H1 (cell line): ENCODE measurements around the gene CEP192. TPM values are rescaled to one million over a fixed set of nuclear protein-coding genes. Genes with fewer than 3 reads are reported as not detected.

Experiments
- CTCF ChIA-PET: fragments of 300-600 bp; sonication (Branson Sonifier 250); formaldehyde crosslinking; loops from one replicate; lab custom pipeline; 2021; ENCODE audit not compliant: partially characterized antibody; lab: Charles Lee
- POLR2A ChIA-PET: fragments of 300-600 bp; sonication (Branson Sonifier 250); formaldehyde crosslinking; loops from one replicate; lab custom pipeline; 2021; ENCODE audit warnings: inconsistent platforms; ENCODE audit not compliant: partially characterized antibody; lab: Charles Lee
- DNase-seq, 2 experiments: peaks; one replicate each; pipeline versions ENCODE4 v3.0.0 to v3.0.0-alpha.2; 2010 to 2022; ENCODE audit warnings: low spot score in 2 of 2, low read depth in 1 of 2, mixed read lengths in 1 of 2
- FAIRE-seq: peaks from 2 replicates; lab custom pipeline; 2011; peaks lifted over from hg19 to GRCh38; lab: Jason Lieb, UNC
- H2AFZ ChIP-seq: 2 replicates; pipeline ENCODE4 v1.8.1; 2012; ENCODE audit warnings: low read length, inconsistent platforms
- H2AK5ac ChIP-seq: 2 replicates; pipeline ENCODE4 v1.6.1; 2013; ENCODE audit warnings: low read depth, low read length
- H2BK120ac ChIP-seq: replicated peaks from 2 replicates; pipeline ENCODE3; 2013; ENCODE audit warnings: low read depth, low read length, inconsistent platforms
- H2BK12ac ChIP-seq: 2 replicates; pipeline ENCODE4 v1.6.1; 2013; ENCODE audit warnings: low read depth, low read length
- H2BK15ac ChIP-seq: 2 replicates; pipeline ENCODE4 v1.6.1; 2013; ENCODE audit warnings: low read length
- H2BK20ac ChIP-seq: 2 replicates; pipeline ENCODE4 v1.6.1; 2013; ENCODE audit warnings: low read length
- H2BK5ac ChIP-seq: 2 replicates; pipeline ENCODE4 v1.6.1; 2013; ENCODE audit warnings: low read depth, low read length
- H3K14ac ChIP-seq: 2 replicates; pipeline ENCODE4 v1.6.1; 2013; ENCODE audit warnings: inconsistent platforms; ENCODE audit not compliant: insufficient read length
- H3K18ac ChIP-seq: 2 replicates; pipeline ENCODE4 v1.6.1; 2013; ENCODE audit warnings: low read length; ENCODE audit errors: extremely low read depth
- H3K23ac ChIP-seq: 2 replicates; pipeline ENCODE4 v1.6.1; 2013; ENCODE audit warnings: inconsistent platforms; ENCODE audit not compliant: insufficient read length
- H3K23me2 ChIP-seq: 2 replicates; pipeline ENCODE4 v1.6.1; 2013; ENCODE audit warnings: low read depth, low read length
- H3K27ac ChIP-seq: 2 replicates; pipeline ENCODE4 v1.6.1; 2011; ENCODE audit warnings: low read depth, low read length, inconsistent platforms
- H3K27me3 ChIP-seq, 4 experiments: replicated peaks in 1 of 4; 1 replicate in 1 of 4; 2 replicates in 3 of 4; pipeline versions ENCODE4 v1.6.1 to v1.8.1; 2011 to 2013; ENCODE audit warnings: low read length in 3 of 4, mild to moderate bottlenecking in 3 of 4, inconsistent platforms in 2 of 4, mixed read lengths in 2 of 4, moderate library complexity in 1 of 4; ENCODE audit not compliant: control insufficient read depth in 3 of 4, insufficient read depth in 3 of 4; ENCODE audit errors: extremely low read depth in 1 of 4
- H3K36me3 ChIP-seq, 4 experiments: 2 replicates each; pipeline versions ENCODE4 v1.6.1 to v1.8.1; 2011 to 2013; ENCODE audit warnings: mild to moderate bottlenecking in 4 of 4, low read length in 3 of 4, moderate library complexity in 2 of 4, control low read depth in 1 of 4, inconsistent platforms in 1 of 4; ENCODE audit not compliant: insufficient read depth in 4 of 4, control insufficient read depth in 2 of 4
- H3K4ac ChIP-seq: replicated peaks from 2 replicates; pipeline ENCODE3; 2013; ENCODE audit warnings: low read length, low read depth, mixed read lengths, inconsistent platforms; ENCODE audit not compliant: insufficient read length
- H3K4me1 ChIP-seq, 4 experiments: replicated peaks in 1 of 4; 1 replicate in 1 of 4; 2 replicates in 3 of 4; pipeline versions ENCODE4 v1.6.1 to v1.8.1; 2011 to 2013; ENCODE audit warnings: low read length in 3 of 4, inconsistent platforms in 2 of 4, mixed read lengths in 1 of 4; ENCODE audit not compliant: insufficient read depth in 4 of 4, control insufficient read depth in 3 of 4
- H3K4me2 ChIP-seq, 2 experiments: 2 replicates each; pipeline versions ENCODE4 v1.6.1 to v1.8.1; 2011 to 2013; ENCODE audit warnings: low read depth in 2 of 2, low read length in 2 of 2, control low read depth in 1 of 2, inconsistent platforms in 1 of 2, mild to moderate bottlenecking in 1 of 2; ENCODE audit not compliant: insufficient read depth in 1 of 2
- H3K4me3 ChIP-seq, 4 experiments: fragments of 200-600, 300-600 bp in 1 of 4; sonication (generic), shearing (Covaris generic), sonication (Bioruptor Twin) in 1 of 4; 2 replicates each; pipeline versions ENCODE4 v1.5.1 to v1.8.1; 2011 to 2016; ENCODE audit warnings: low read length in 4 of 4, low read depth in 3 of 4, control low read depth in 2 of 4, inconsistent platforms in 2 of 4, mild to moderate bottlenecking in 2 of 4, mixed read lengths in 1 of 4, moderate library complexity in 1 of 4; ENCODE audit not compliant: insufficient read depth in 2 of 4; ENCODE audit errors: extremely low read depth in 1 of 4
- H3K56ac ChIP-seq: replicated peaks from 2 replicates; pipeline ENCODE3; 2013; ENCODE audit warnings: low read depth, mild to moderate bottlenecking, mixed read lengths, low read length, inconsistent platforms; ENCODE audit not compliant: insufficient read length
- H3K79me1 ChIP-seq: 2 replicates; pipeline ENCODE4 v1.6.1; 2013; ENCODE audit warnings: low read depth, low read length, control low read depth
- H3K79me2 ChIP-seq, 2 experiments: 2 replicates each; pipeline versions ENCODE4 v1.6.1 to v1.8.1; 2012 to 2013; ENCODE audit warnings: low read length in 2 of 2, mild to moderate bottlenecking in 2 of 2, inconsistent platforms in 1 of 2; ENCODE audit not compliant: insufficient read depth in 2 of 2, control insufficient read depth in 1 of 2
- H3K9ac ChIP-seq, 4 experiments: replicated peaks in 1 of 4; 1 replicate in 1 of 4; 2 replicates in 3 of 4; pipeline versions ENCODE4 v1.6.1 to v1.8.1; 2011 to 2013; ENCODE audit warnings: low read depth in 3 of 4, low read length in 3 of 4, control low read depth in 2 of 4, mild to moderate bottlenecking in 2 of 4, moderate library complexity in 2 of 4, inconsistent platforms in 1 of 4; ENCODE audit errors: extremely low read depth in 1 of 4
- H3K9me3 ChIP-seq, 2 experiments: 2 replicates each; pipeline versions ENCODE4 v1.6.1 to v1.8.1; 2012 to 2013; ENCODE audit warnings: mild to moderate bottlenecking in 2 of 2, moderate library complexity in 2 of 2, control low read depth in 1 of 2, inconsistent platforms in 1 of 2, low read depth in 1 of 2, low read length in 1 of 2, mixed read lengths in 1 of 2; ENCODE audit not compliant: insufficient read depth in 2 of 2
- H4K20me1 ChIP-seq, 2 experiments: replicated peaks in 1 of 2; 2 replicates each; pipeline versions ENCODE3 to v1.8.1; 2011 to 2013; ENCODE audit warnings: inconsistent platforms in 2 of 2, low read length in 2 of 2, mild to moderate bottlenecking in 1 of 2; ENCODE audit not compliant: insufficient read depth in 2 of 2, control insufficient read depth in 1 of 2
- H4K5ac ChIP-seq: 2 replicates; pipeline ENCODE4 v1.6.1; 2013; ENCODE audit warnings: low read length, low read depth, mixed read lengths, inconsistent platforms; ENCODE audit not compliant: insufficient read length
- H4K8ac ChIP-seq: 2 replicates; pipeline ENCODE4 v1.8.0; 2013; ENCODE audit warnings: mild to moderate bottlenecking, moderate library complexity, low read length, inconsistent platforms; ENCODE audit not compliant: insufficient read depth; ENCODE audit errors: extremely low read depth
- H4K91ac ChIP-seq: replicated peaks from 2 replicates; pipeline ENCODE3; 2013; ENCODE audit warnings: low read length, mixed read lengths, inconsistent platforms; ENCODE audit not compliant: insufficient read length
- CBX5 ChIP-seq: fragments of 300-800, 300-1000 bp; sonication (generic); IDR thresholded peaks from 2 replicates; pipeline ENCODE4 v1.7.1; 2016; ENCODE audit warnings: antibody characterized with exemption, low read length, low read depth
- CTBP2 ChIP-seq: IDR thresholded peaks from 2 replicates; pipeline ENCODE4 v1.7.0; 2011; ENCODE audit warnings: borderline replicate concordance, mild to moderate bottlenecking, moderate library complexity, mixed read lengths, low read length; ENCODE audit not compliant: insufficient read depth, insufficient read length
- E2F6 ChIP-seq: IDR thresholded peaks from 2 replicates; pipeline ENCODE4 v1.6.1; 2012; ENCODE audit warnings: inconsistent platforms
- EGR1 ChIP-seq: IDR thresholded peaks from 2 replicates; pipeline ENCODE4 v1.6.1; 2011; ENCODE audit warnings: low read depth, low read length, borderline replicate concordance
- EP300 ChIP-seq, 2 experiments: IDR thresholded peaks; 1 replicate in 1 of 2; 2 replicates in 1 of 2; pipeline ENCODE4 v1.6.1; 2011 to 2012; ENCODE audit warnings: low read depth in 2 of 2, low read length in 2 of 2, mild to moderate bottlenecking in 2 of 2, borderline replicate concordance in 1 of 2, inconsistent platforms in 1 of 2, moderate library complexity in 1 of 2
- FOSL1 ChIP-seq: IDR thresholded peaks from 2 replicates; pipeline ENCODE4 v1.6.1; 2011; ENCODE audit warnings: mild to moderate bottlenecking, low read depth, low read length, moderate library complexity; ENCODE audit not compliant: insufficient read depth
- NRF1 ChIP-seq: IDR thresholded peaks from 2 replicates; pipeline ENCODE4 v1.6.1; 2011; ENCODE audit warnings: mild to moderate bottlenecking, low read depth, low read length, improper control_type of control experiment
- RNF2 ChIP-seq: fragments of 200-900, 300-1000 bp; sonication (generic); IDR thresholded peaks from 2 replicates; pipeline ENCODE4 v1.7.1; 2016; ENCODE audit warnings: borderline replicate concordance, low read depth, mild to moderate bottlenecking, antibody characterized with exemption, low read length; ENCODE audit not compliant: poor library complexity, severe bottlenecking; ENCODE audit errors: missing control alignments
- SIX5 ChIP-seq: IDR thresholded peaks from 2 replicates; pipeline ENCODE4 v1.6.1; 2011; ENCODE audit warnings: mild to moderate bottlenecking, low read depth, low read length
- TAF7 ChIP-seq: optimal IDR thresholded peaks from 2 replicates; pipeline ENCODE3; 2011; ENCODE audit warnings: low read depth, mild to moderate bottlenecking, inconsistent platforms, low read length, moderate library complexity, borderline replicate concordance
- YY1 ChIP-seq: IDR thresholded peaks from 2 replicates; pipeline ENCODE4 v1.6.1; 2011; ENCODE audit warnings: low read depth, mild to moderate bottlenecking, low read length
- WGBS, 2 experiments: shearing (Covaris generic) in 1 of 2; methylation state at CpG; one replicate each; pipeline versions ENCODE4 v1.1.6 to v1.1.7; 2013 to 2015; ENCODE audit warnings: low lambda C conversion rate in 2 of 2, mixed read lengths in 2 of 2, inconsistent platforms in 1 of 2, low coverage in 1 of 2, missing lambda C conversion rate in 1 of 2; ENCODE audit not compliant: insufficient replicate concordance in 2 of 2, insufficient coverage in 1 of 2, insufficient read length in 1 of 2; ENCODE audit errors: extremely low coverage in 1 of 2, missing lambda C conversion rate in 1 of 2; 5-methylcytosine and 5-hydroxymethylcytosine counted together
- polyA plus RNA-seq, 7 experiments: library from polyadenylated mRNA; depleted of rRNA in 3 of 7; stranded (reverse) in 5 of 7; unstranded in 2 of 7; fragments of >200 nt in 5 of 7; fragments of 200-250 nt in 2 of 7; gene quantifications; 1 replicate in 5 of 7; 2 replicates in 1 of 7; 4 replicates in 1 of 7; pipeline versions ENCODE4 v1.2.1 to v1.2.3, GENCODE V29; 2011 to 2013; ENCODE audit warnings: missing spikeins in 2 of 7, mixed read lengths in 2 of 7
- total RNA-seq: library from RNA; stranded (reverse); fragmentation: NEBNext Ultra II Directional; extraction: Animal tissue kit (Norgen Biotek cat#: 25700); gene quantifications from 2 replicates; pipeline ENCODE4 v1.2.1, GENCODE V29; 2021

The CEP192 gene
- total and polyA plus RNA-seq, 2 of the 8 experiments (the other 6 are each of a cell fraction or from before 2014, with no cell fraction given), result 13.4 to 23.1 TPM

DNA sequence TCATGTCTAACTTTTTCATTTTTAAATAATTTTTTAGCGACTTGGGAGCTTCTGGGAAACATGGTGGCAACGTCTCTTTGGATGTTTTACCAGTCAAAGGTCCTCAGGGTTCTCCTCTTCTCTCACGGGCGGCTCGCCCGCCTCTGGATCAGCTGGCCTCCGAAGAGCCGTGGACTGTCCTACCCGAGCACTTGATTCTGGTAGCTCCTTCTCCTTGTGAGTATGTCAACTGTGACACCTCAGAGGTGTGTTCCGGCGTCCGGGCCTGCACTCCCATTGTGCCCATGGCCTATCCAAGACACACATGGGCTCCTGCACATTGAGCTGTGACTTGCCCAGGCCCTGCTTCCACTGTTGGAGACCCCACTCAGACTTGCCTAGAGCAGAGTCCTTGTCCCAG lies 104.3 kb downstream of the CEP192 start:
- Histone ChIP-seq H3K4me2 (no peak overlapping the region), H3K9ac (no peak overlapping the region), H3K27ac (no peak overlapping the region), H4K5ac (no peak overlapping the region), H3K9me3 (peaks cover 2 to 10% of the 10 kb centered on the region in 2 experiments; a peak in 1 of 4 replicates), H3K4ac (no peak overlapping the region), H3K27me3 (no peaks in the 10 kb centered on the region), H3K23ac (no peak overlapping the region), H3K23me2 (no peaks in the 10 kb centered on the region), H3K18ac (no peak overlapping the region), H2BK20ac (no peak overlapping the region), H2AFZ (no peak overlapping the region), H3K79me1 (no peaks in the 10 kb centered on the region), H2BK15ac (no peak overlapping the region), H3K36me3 (peaks cover 18 to 42% (median 36%) of the 10 kb centered on the region in 4 experiments), H2BK5ac (no peak overlapping the region), H3K14ac (no peak overlapping the region), H4K20me1 (no peaks in the 10 kb centered on the region), H2BK120ac (no peak overlapping the region), H2BK12ac (no peak overlapping the region), H3K79me2 (no peaks in the 10 kb centered on the region), H3K4me1 (no peaks in the 10 kb centered on the region), H4K91ac (no peak overlapping the region), H3K4me3 (no peak overlapping the region), H4K8ac (no peak overlapping the region), H3K56ac (no peak overlapping the region), H2AK5ac (no peak overlapping the region)
- CTCF ChIA-PET, result no interaction called here
- FAIRE-seq, result no peak
- DNase-seq, result no peak
- POLR2A ChIA-PET, result interaction anchor here (0.5 kb wide), 1 partner anchor 181 kb away, joined by 3 read pairs; no protein-coding TSS in a partner anchor
- WGBS, 2 experiments, result 95% methylated on average over 12 of the region's 12 CpGs; no CpG with 5 or more reads in 1 of the 2 experiments
- no peak for TF ChIP-seq CBX5
- no peak for TF ChIP-seq E2F6
- no peak for TF ChIP-seq SIX5
- TF ChIP-seq TAF7, result no peak
- TF ChIP-seq EGR1, result no peak
- no peak for TF ChIP-seq EP300 (IDR thresholded peaks at IDR 0.05; ENCODE audit: borderline replicate concordance in 1 of 2, low read depth in 2 of 2, low read length in 2 of 2)
- TF ChIP-seq NRF1, result no peak
- no peak for TF ChIP-seq RNF2
- no peak for TF ChIP-seq YY1
- TF ChIP-seq CTBP2, result no peak
- no peak for TF ChIP-seq FOSL1
